H1 (cell line): Measurements from ENCODE around the gene ACBD5. TPM values are rescaled to one million over a fixed set of nuclear protein-coding genes. Genes with fewer than 3 reads are reported as not detected.

Experiments used
- ASH2L ChIP-seq: fragments of 200-600, 300-600 bp; sonication (generic); IDR thresholded peaks from one replicate; pipeline ENCODE4 v1.7.1; 2017; ENCODE audit warnings: low read length
- BRCA1 ChIP-seq: IDR thresholded peaks from 2 replicates; pipeline ENCODE4 v1.6.1; 2012; ENCODE audit warnings: low read depth, low read length, improper control_type of control experiment
- CBX5 ChIP-seq: fragments of 300-800, 300-1000 bp; sonication (generic); IDR thresholded peaks from 2 replicates; pipeline ENCODE4 v1.7.1; 2016; ENCODE audit warnings: antibody characterized with exemption, low read length, low read depth
- CBX8 ChIP-seq: fragments of 300-800, 300-1000 bp; sonication (generic); IDR thresholded peaks from 2 replicates; pipeline ENCODE4 v1.7.1; 2016; ENCODE audit warnings: low read depth, low read length, borderline replicate concordance
- CTBP2 ChIP-seq: IDR thresholded peaks from 2 replicates; pipeline ENCODE4 v1.7.0; 2011; ENCODE audit warnings: borderline replicate concordance, mild to moderate bottlenecking, moderate library complexity, mixed read lengths, low read length; ENCODE audit not compliant: insufficient read depth, insufficient read length
- CTCF ChIP-seq, 3 experiments: IDR thresholded peaks; 1 replicate in 2 of 3; 2 replicates in 1 of 3; pipeline versions ENCODE4 v1.5.1 to v1.6.1; 2011; ENCODE audit warnings: low read length in 3 of 3, mild to moderate bottlenecking in 3 of 3, inconsistent platforms in 2 of 3, low read depth in 1 of 3, moderate library complexity in 1 of 3; ENCODE audit not compliant: insufficient read depth in 1 of 3; ENCODE audit errors: control extremely low read depth in 1 of 3
- EZH2 ChIP-seq: fragments of 200-600 bp; sonication (generic); IDR thresholded peaks from 2 replicates; pipeline ENCODE4 v1.7.1; 2012; ENCODE audit warnings: low read depth, mild to moderate bottlenecking, moderate library complexity, low read length, inconsistent platforms; ENCODE audit not compliant: severe bottlenecking
- FOSL1 ChIP-seq: IDR thresholded peaks from 2 replicates; pipeline ENCODE4 v1.6.1; 2011; ENCODE audit warnings: mild to moderate bottlenecking, low read depth, low read length, moderate library complexity; ENCODE audit not compliant: insufficient read depth
- NRF1 ChIP-seq: IDR thresholded peaks from 2 replicates; pipeline ENCODE4 v1.6.1; 2011; ENCODE audit warnings: mild to moderate bottlenecking, low read depth, low read length, improper control_type of control experiment
- PHF8 ChIP-seq: fragments of 200-600 bp; sonication (generic); conservative IDR thresholded peaks from 2 replicates; pipeline ENCODE4 v1.7.1; 2012; ENCODE audit warnings: low read depth, mild to moderate bottlenecking, inconsistent platforms, low read length, moderate library complexity
- POLR2A ChIP-seq, 2 experiments: IDR thresholded peaks; 1 replicate in 1 of 2; 2 replicates in 1 of 2; pipeline ENCODE4 v1.6.1; 2011; ENCODE audit warnings: low read depth in 2 of 2, low read length in 2 of 2, mild to moderate bottlenecking in 2 of 2; ENCODE audit errors: control extremely low read depth in 1 of 2
- RXRA ChIP-seq: IDR thresholded peaks from 2 replicates; pipeline ENCODE4 v1.6.1; 2011; ENCODE audit warnings: low read depth, mild to moderate bottlenecking, low read length, moderate library complexity; ENCODE audit not compliant: insufficient read depth
- SAP30 ChIP-seq: fragments of 300-600 bp; sonication (generic); IDR thresholded peaks from 2 replicates; pipeline ENCODE4 v1.7.1; 2012; ENCODE audit warnings: low read length, moderate library complexity, mild to moderate bottlenecking, inconsistent platforms; ENCODE audit not compliant: insufficient read depth, insufficient replicate concordance
- TAF7 ChIP-seq: optimal IDR thresholded peaks from 2 replicates; pipeline ENCODE3; 2011; ENCODE audit warnings: low read depth, mild to moderate bottlenecking, inconsistent platforms, low read length, moderate library complexity, borderline replicate concordance
- TEAD4 ChIP-seq: IDR thresholded peaks from 2 replicates; pipeline ENCODE4 v1.6.1; 2012; ENCODE audit warnings: low read depth, low read length, inconsistent platforms, mixed read lengths
- YY1 ChIP-seq: IDR thresholded peaks from 2 replicates; pipeline ENCODE4 v1.6.1; 2011; ENCODE audit warnings: low read depth, mild to moderate bottlenecking, low read length
- polyA plus RNA-seq, 7 experiments: library from polyadenylated mRNA; depleted of rRNA in 3 of 7; stranded (reverse) in 5 of 7; unstranded in 2 of 7; fragments of >200 nt in 5 of 7; fragments of 200-250 nt in 2 of 7; gene quantifications; 1 replicate in 5 of 7; 2 replicates in 1 of 7; 4 replicates in 1 of 7; pipeline versions ENCODE4 v1.2.1 to v1.2.3, GENCODE V29; 2011 to 2013; ENCODE audit warnings: missing spikeins in 2 of 7, mixed read lengths in 2 of 7
- total RNA-seq: library from RNA; stranded (reverse); fragmentation: NEBNext Ultra II Directional; extraction: Animal tissue kit (Norgen Biotek cat#: 25700); gene quantifications from 2 replicates; pipeline ENCODE4 v1.2.1, GENCODE V29; 2021

ACBD5 gene
- total and polyA plus RNA-seq, 2 of the 8 experiments (the other 6 are each of a cell fraction or from before 2014, with no cell fraction given) = 4.6 to 15.9 TPM

GRCh38 chr10:27252267-27253000 lies 11.8 kb upstream of the ACBD5 start (continued):
- TF ChIP-seq NRF1 (no peak), TAF7 (peak; percentile 50), CTCF (IDR thresholded peaks at IDR 0.05; ENCODE audit: control extremely low read depth in 1 of 3, insufficient read depth in 1 of 3, low read depth in 1 of 3, low read length in 3 of 3) (peak; percentile 25 to 57 (median 36); a peak in 3 of 4 replicates), POLR2A (IDR thresholded peaks at IDR 0.05; ENCODE audit: control extremely low read depth in 1 of 2, low read depth in 2 of 2, low read length in 2 of 2) (peak; percentile 58 to 72; a peak in 2 of 3 replicates), EZH2 (no peak), CBX5 (no peak), RXRA (no peak), PHF8 (peak; percentile 57), ASH2L (peak; percentile 70), YY1 (0 out of 2 replicates have a peak, but pooled peaks have one; percentile 73), BRCA1 (no peak), TEAD4 (peak; percentile 34; the same call in 1 of the 2 replicates), CTBP2 (no peak), FOSL1 (no peak), SAP30 (no peak), CBX8 (no peak)
